Left ventricle myocardium superior (tissue), 1 donor: ENCODE results near the gene CDC42BPB. TPM values are rescaled to one million over a fixed set of nuclear protein-coding genes. Genes with fewer than 3 reads are reported as not detected.

Experiments used
- total RNA-seq: library from RNA; stranded (reverse); fragmentation: NEBNext Ultra II Directional; extraction: Animal tissue kit (Norgen Biotek cat#: 25700); gene quantifications from one replicate; pipeline ENCODE4 v1.2.1, GENCODE V29; 2021
- donor health status: DM: no; HTN: yes; CAD: no; lungs with severe emphysema.

CDC42BPB gene
- total RNA-seq, 1 donor from 2014 or later, result 75.1 TPM

Other genes starting within 250 kb of the CDC42BPB start
- gene AMN, start 134.9 kb downstream of the CDC42BPB start, total RNA-seq, result not detected
- not detected for gene LBHD2, start 26.7 kb upstream of the CDC42BPB start, total RNA-seq
- 0.42 TPM for gene EXOC3L4, start 37.2 kb upstream of the CDC42BPB start, total RNA-seq
- 50.5 TPM for gene TNFAIP2, start 65.9 kb upstream of the CDC42BPB start, total RNA-seq